Ovary (tissue), 9 donors: ENCODE data around the gene ASH1L. TPM values are rescaled to one million over a fixed set of nuclear protein-coding genes. Genes with fewer than 3 reads are reported as not detected.
"Not testable (repeated sequence)": the region's sequence is repeated elsewhere in the genome, so short reads cannot be mapped to it uniquely, and the experiment has no call there.

Experiments used
- DNase-seq, 5 donors: peaks; one replicate each; pipeline ENCODE4 v3.0.0-alpha.2; 2019 to 2020
- H3K27ac ChIP-seq, 2 donors: fragments of 200-600 bp; one replicate each; pipeline versions ENCODE4 v1.5.1 to v1.8.0; 2019 to 2022
- H3K27me3 ChIP-seq: fragments of 200-600 bp; one replicate; pipeline ENCODE4 v1.8.0; 2022
- H3K36me3 ChIP-seq: fragments of 200-600 bp; sonication (generic); one replicate; pipeline ENCODE4 v1.5.1; 2019
- H3K4me1 ChIP-seq: one replicate; pipeline ENCODE4 v1.8.1; 2013; ENCODE audit warnings: mild to moderate bottlenecking, moderate library complexity; ENCODE audit not compliant: insufficient read depth
- H3K4me3 ChIP-seq: fragments of 200-600 bp; sonication (generic); one replicate; pipeline ENCODE4 v1.5.1; 2017
- H3K9me3 ChIP-seq, 2 donors: fragments of 200-600 bp in 1 of 2; sonication (generic) in 1 of 2; one replicate each; pipeline versions ENCODE4 v1.5.1 to v1.8.1; 2013 to 2019; ENCODE audit warnings: mild to moderate bottlenecking in 1 of 2, moderate library complexity in 1 of 2
- EP300 ChIP-seq: sonication (generic); formaldehyde crosslinking; IDR thresholded peaks from one replicate; pipeline ENCODE4 v1.6.1; 2017; ENCODE audit warnings: antibody characterized with exemption
- POLR2A ChIP-seq: fragments of 450-650 bp; IDR thresholded peaks from one replicate; pipeline ENCODE4 v1.6.1; 2017; ENCODE audit warnings: antibody characterized with exemption, mild to moderate bottlenecking, moderate library complexity
- WGBS, 3 donors: extraction: QIAGEN DNeasy Blood & Tissue Kit in 1 of 3; methylation state at CpG; one replicate each; pipeline versions ENCODE4 v1.1.5 to v1.1.7; 2013 to 2017; 5-methylcytosine and 5-hydroxymethylcytosine counted together
- intact Hi-C, 4 donors: fragments of 100-400 bp; cut with DNase I; formaldehyde crosslinking; loops; one replicate each; pipeline versions ENCODE4 v1.11.0 to v1.15.1; 2022 to 2023
- polyA plus RNA-seq, 2 donors: library from polyadenylated mRNA; stranded (reverse); fragments of 200-250 nt in 1 of 2; fragments of 350-450 nt in 1 of 2; fragmentation: Illumina TruSeq in 1 of 2; extraction: RNeasy Lipid Tissue Mini Kit (QIAGEN cat#74804) in 1 of 2; gene quantifications; one replicate each; pipeline ENCODE4 v1.2.3, GENCODE V29; 2013 to 2014
- total RNA-seq, 7 donors: library from RNA; depleted of rRNA in 2 of 7; stranded (reverse); fragments of >200 nt in 2 of 7; fragmentation: NEBNext Ultra II Directional in 3 of 7; extraction: Animal tissue kit (Norgen Biotek cat#: 25700) in 3 of 7; gene quantifications; one replicate each; pipeline versions ENCODE4 v1.1.0 to v1.2.4, GENCODE V29; 2016 to 2023
- TF ChIP-seq, protein P1 (sequence below), 3 donors: fragments of 450-650 bp in 2 of 3; fragments of 200-600 bp in 1 of 3; IDR thresholded peaks; one replicate each; pipeline versions ENCODE4 v1.5.1 to v1.8.0; 2016 to 2022; ENCODE audit warnings: antibody characterized with exemption in 3 of 3, mild to moderate bottlenecking in 1 of 3
- donor health status: DM: no; HTN: no; CAD: no; lungs with moderate emphysema.
- donor health status: DM: no; HTN: no; CAD: no.
- donor health status: Bipolar disorder and iron deficiency.
- donor health status: DM: yes; HTN: yes; CAD: no.
- donor health status: DM: no; HTN: no; CAD: no.
- donor health status: DM: yes; HTN: yes; CAD: no.

Gene ASH1L
- total and polyA plus RNA-seq, 9 donors = 16.2 to 98.4 (median 63.8) TPM

DNA sequence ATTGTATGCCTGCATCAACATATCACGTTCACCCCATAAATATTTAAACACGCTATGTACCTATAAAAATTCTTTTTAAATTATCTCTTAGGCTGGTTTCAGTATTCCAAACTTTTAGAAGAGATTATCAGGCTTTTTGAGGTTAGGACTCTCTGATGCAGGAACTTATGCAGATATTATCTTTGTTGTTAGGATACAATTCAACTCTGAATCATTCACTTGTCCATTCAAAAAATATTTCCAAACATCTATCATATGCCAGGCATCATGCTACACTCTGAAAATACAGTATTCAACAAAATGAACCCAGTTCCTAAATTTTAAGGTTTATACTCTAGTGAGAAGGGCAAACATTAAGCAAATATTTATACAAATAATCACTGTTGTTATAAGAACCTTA, 40.5 kb downstream of the ASH1L start:
- Histone ChIP-seq H3K4me1 (no peaks in the 10 kb centered on the region), H3K9me3 (no peaks in the 10 kb centered on the region), H3K27ac (no peak overlapping the region), H3K27me3 (no peaks in the 10 kb centered on the region), H3K36me3 (no peaks in the 10 kb centered on the region), H3K4me3 (no peak overlapping the region)
- DNase-seq = no peak
- intact Hi-C loops = no loop called here
- WGBS, 3 donors = 86 to 91% (median 86%) methylated on average over 2 of the region's 2 CpGs
- no peak for TF ChIP-seq POLR2A
- TF ChIP-seq, protein P1, sequence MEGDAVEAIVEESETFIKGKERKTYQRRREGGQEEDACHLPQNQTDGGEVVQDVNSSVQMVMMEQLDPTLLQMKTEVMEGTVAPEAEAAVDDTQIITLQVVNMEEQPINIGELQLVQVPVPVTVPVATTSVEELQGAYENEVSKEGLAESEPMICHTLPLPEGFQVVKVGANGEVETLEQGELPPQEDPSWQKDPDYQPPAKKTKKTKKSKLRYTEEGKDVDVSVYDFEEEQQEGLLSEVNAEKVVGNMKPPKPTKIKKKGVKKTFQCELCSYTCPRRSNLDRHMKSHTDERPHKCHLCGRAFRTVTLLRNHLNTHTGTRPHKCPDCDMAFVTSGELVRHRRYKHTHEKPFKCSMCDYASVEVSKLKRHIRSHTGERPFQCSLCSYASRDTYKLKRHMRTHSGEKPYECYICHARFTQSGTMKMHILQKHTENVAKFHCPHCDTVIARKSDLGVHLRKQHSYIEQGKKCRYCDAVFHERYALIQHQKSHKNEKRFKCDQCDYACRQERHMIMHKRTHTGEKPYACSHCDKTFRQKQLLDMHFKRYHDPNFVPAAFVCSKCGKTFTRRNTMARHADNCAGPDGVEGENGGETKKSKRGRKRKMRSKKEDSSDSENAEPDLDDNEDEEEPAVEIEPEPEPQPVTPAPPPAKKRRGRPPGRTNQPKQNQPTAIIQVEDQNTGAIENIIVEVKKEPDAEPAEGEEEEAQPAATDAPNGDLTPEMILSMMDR (IDR thresholded peaks at IDR 0.05) = no peak

DNA sequence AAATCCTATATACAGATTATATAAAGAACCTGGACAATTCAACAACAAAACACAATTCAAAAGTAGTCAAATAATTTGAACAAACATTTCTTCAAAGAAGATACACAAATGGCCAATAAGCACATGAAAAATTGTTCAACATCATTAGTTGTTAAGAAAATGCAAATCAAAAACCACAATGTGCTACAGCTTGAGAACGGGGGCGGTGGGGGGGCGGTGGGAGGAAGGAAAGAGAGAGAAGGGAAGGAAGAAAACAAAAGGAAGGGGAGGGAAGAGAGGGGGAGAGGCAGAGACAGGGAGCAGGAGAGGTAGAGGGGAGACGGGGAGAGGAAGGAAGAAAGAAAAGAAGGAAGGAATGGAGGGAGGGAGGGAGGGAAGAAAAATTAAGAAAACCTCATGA, 44.1 kb downstream of the ASH1L start:
- no peaks in the 10 kb centered on the region for H3K27me3 ChIP-seq
- WGBS, 3 donors = 32 to 55% (median 48%) methylated on average over 4 of the region's 4 CpGs
- intact Hi-C loops = no loop called here

DNA sequence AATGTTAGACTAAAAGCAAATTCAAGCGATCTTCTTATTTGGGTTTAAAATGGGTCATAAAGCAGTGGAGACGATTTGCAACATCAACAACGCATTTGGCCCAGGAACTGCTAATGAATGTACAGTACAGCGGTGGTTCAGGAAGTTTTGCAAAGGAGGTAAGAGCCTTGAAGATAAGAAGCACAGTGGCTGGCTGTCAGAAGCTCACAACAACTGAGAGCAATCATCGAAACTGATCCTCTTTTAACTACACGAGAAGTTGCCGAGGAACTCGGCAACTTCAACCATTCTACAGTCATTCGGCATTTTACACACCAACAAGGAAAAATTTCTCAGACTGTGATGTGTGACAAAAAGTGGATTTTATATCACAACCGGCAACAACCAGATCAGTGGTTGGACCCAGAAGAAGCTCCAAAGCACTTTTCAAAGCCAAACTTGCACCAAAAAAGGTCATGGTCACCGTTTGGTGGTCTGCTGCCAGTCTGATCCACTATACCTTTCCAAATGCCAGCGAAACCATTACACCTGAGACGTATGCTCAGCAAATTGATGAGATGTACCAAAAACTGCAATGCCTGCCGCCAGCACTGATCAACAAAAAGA, 47.9 kb downstream of the ASH1L start:
- no peak for DNase-seq
- Histone ChIP-seq H3K27ac (no peak overlapping the region), H3K36me3 (no peaks in the 10 kb centered on the region), H3K4me1 (peaks cover 10% of the 10 kb centered on the region), H3K4me3 (no peak overlapping the region), H3K27me3 (no peaks in the 10 kb centered on the region), H3K9me3 (no peaks in the 10 kb centered on the region)
- intact Hi-C loops = no loop called here
- WGBS, 3 donors = 38 to 65% (median 52%) methylated on average over 14 of the region's 14 CpGs
- TF ChIP-seq EP300 (no peak), POLR2A (no peak)
- TF ChIP-seq, protein P1 (IDR thresholded peaks at IDR 0.05) = no peak

More for the DNA sequence above, 44.1 kb downstream of the ASH1L start:
- Histone ChIP-seq H3K4me1 (peaks cover 7% of the 10 kb centered on the region), H3K27ac (no peak overlapping the region), H3K36me3 (no peaks in the 10 kb centered on the region), H3K9me3 (no peaks in the 10 kb centered on the region), H3K4me3 (no peak overlapping the region)
- TF ChIP-seq, protein P1 (IDR thresholded peaks at IDR 0.05) = no peak
- TF ChIP-seq EP300 = no peak
- DNase-seq = no peak

DNA sequence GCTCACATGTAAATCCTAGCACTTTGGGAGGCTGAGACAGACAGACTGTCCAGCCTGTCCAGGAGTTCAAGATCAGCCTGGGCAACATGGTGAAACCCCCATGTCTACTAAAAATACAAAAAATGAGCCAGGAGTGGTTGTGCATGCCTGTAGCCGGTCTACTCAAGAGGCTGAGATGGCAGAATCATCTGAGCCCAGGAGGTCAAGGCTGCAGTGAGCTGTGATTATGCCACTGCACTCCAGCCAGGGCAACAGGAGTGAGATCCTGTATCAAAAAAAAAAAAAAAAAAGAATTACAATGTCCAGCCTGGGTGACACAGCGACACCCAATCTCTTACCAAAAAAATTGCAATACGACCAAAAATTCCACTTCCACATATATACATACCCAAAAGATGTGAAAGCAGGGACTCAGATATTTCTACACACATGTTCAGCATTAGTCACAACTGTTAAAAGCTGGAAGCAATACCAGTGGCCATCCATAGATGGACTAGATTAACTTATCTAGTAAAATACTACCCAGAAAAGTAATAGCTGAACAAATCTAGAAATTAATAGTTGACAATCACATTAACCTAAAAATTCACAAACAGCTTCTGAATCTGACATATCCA, 49.2 kb downstream of the ASH1L start:
- no peak overlapping the region for H3K4me3 ChIP-seq
- no peaks in the 10 kb centered on the region for H3K9me3 ChIP-seq
- H3K27ac ChIP-seq = no peak overlapping the region
- intact Hi-C loops = no loop called here
- no peak for DNase-seq
- peaks cover 10% of the 10 kb centered on the region for H3K4me1 ChIP-seq
- TF ChIP-seq POLR2A = no peak
- TF ChIP-seq, protein P1 (IDR thresholded peaks at IDR 0.05) = no peak
- no peaks in the 10 kb centered on the region for H3K27me3 ChIP-seq
- H3K36me3 ChIP-seq = no peaks in the 10 kb centered on the region
- WGBS, 3 donors = 86 to 90% (median 90%) methylated on average over 3 of the region's 3 CpGs

DNA sequence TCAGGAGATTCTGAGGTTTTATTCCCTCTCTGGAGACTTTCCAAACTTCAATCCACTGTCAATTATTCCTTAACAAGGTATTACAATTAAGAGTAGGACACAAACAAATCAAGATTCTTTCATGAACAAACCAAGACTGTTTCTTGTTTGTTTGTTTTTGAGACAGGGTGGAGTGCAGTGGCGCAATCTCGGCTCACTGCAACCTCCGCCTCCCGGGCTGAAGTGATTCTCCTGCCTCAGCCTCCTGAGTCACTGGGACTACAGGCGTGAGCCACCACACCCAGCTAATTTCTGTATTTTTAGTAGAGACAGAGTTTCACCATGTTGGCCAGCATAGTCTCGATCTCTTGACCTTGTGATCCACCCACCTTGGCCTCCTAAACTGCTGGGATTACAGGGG, 51.2 kb downstream of the ASH1L start:
- intact Hi-C loops, DNase-seq, H3K27me3 ChIP-seq, H3K9me3 ChIP-seq, H3K4me3 ChIP-seq, H3K36me3 ChIP-seq, H3K27ac ChIP-seq: not testable (repeated sequence)
- WGBS, 3 donors = 89 to 95% (median 92%) methylated on average over 6 of the region's 6 CpGs
- H3K4me1 ChIP-seq = peaks cover 17% of the 10 kb centered on the region
